SK-N-SH (cell line): ENCODE measurements around the gene SP3. TPM values are rescaled to one million over a fixed set of nuclear protein-coding genes. Genes with fewer than 3 reads are reported as not detected.

Experiments used
- CTCF ChIA-PET: fragments of 300-600, 350-600 bp; formaldehyde crosslinking; extraction: SDS; loops from one replicate; lab custom pipeline; 2021; lab: Yijun Ruan, JAX
- POLR2A ChIA-PET: fragments of 350-600 bp; sonication (Branson Sonifier 250); formaldehyde crosslinking; extraction: SDS; loops from one replicate; lab custom pipeline; 2020; ENCODE audit warnings: antibody characterized with exemption, inconsistent platforms; lab: Yijun Ruan, JAX
- DNase-seq: peaks from one replicate; pipeline ENCODE4 v3.0.0; 2012
- H2AFZ ChIP-seq: fragments of 200-600 bp; sonication (generic); 2 replicates; pipeline ENCODE4 v1.8.1; 2016; ENCODE audit warnings: antibody characterized with exemption, mild to moderate bottlenecking, low read depth
- H3F3A ChIP-seq: fragments of 200-600 bp; sonication (generic); replicated peaks from 2 replicates; pipeline ENCODE3; 2016; ENCODE audit warnings: antibody characterized with exemption, mild to moderate bottlenecking; ENCODE audit not compliant: insufficient read depth
- H3K27ac ChIP-seq, 2 experiments: fragments of 200-500 bp in 1 of 2; fragments of 200-600 bp in 1 of 2; sonication (Bioruptor generic) in 1 of 2; sonication (generic), shearing (Covaris generic) in 1 of 2; 2 replicates each; pipeline versions ENCODE4 v1.5.1 to v1.6.1; 2014 to 2016; ENCODE audit warnings: low read depth in 2 of 2, inconsistent platforms in 1 of 2, low read length in 1 of 2, mild to moderate bottlenecking in 1 of 2, mixed read lengths in 1 of 2
- H3K27me3 ChIP-seq: fragments of 200-600 bp; sonication (generic), shearing (Covaris generic); 2 replicates; pipeline ENCODE4 v1.6.1; 2016; ENCODE audit warnings: mixed run types; ENCODE audit not compliant: insufficient read depth
- H3K36me3 ChIP-seq, 2 experiments: fragments of 200-500 bp in 1 of 2; fragments of 200-600 bp in 1 of 2; sonication (Bioruptor generic) in 1 of 2; sonication (generic) in 1 of 2; replicated peaks in 1 of 2; 2 replicates each; pipeline versions ENCODE3 to v1.5.1; 2014 to 2016; ENCODE audit warnings: low read length in 1 of 2, mild to moderate bottlenecking in 1 of 2; ENCODE audit not compliant: insufficient read depth in 2 of 2, control insufficient read depth in 1 of 2
- H3K4me1 ChIP-seq, 2 experiments: fragments of 200-500 bp in 1 of 2; fragments of 200-600 bp in 1 of 2; sonication (Bioruptor generic) in 1 of 2; sonication (generic), shearing (Covaris generic) in 1 of 2; 2 replicates each; pipeline versions ENCODE4 v1.5.1 to v1.6.1; 2014 to 2016; ENCODE audit warnings: low read depth in 1 of 2, low read length in 1 of 2, mixed run types in 1 of 2; ENCODE audit not compliant: insufficient read depth in 2 of 2, control insufficient read depth in 1 of 2
- H3K4me2 ChIP-seq: fragments of 200-600 bp; sonication (generic), shearing (Covaris generic); 2 replicates; pipeline ENCODE4 v1.6.1; 2017; ENCODE audit warnings: mixed run types
- H3K4me3 ChIP-seq, 2 experiments: fragments of 200-500 bp in 1 of 2; fragments of 200-600 bp in 1 of 2; sonication (Bioruptor generic) in 1 of 2; sonication (generic), shearing (Covaris generic) in 1 of 2; 2 replicates each; pipeline versions ENCODE4 v1.5.1 to v1.8.1; 2014 to 2016; ENCODE audit warnings: low read depth in 2 of 2, inconsistent platforms in 1 of 2, low read length in 1 of 2, mild to moderate bottlenecking in 1 of 2, mixed read lengths in 1 of 2, moderate library complexity in 1 of 2
- H3K79me2 ChIP-seq: fragments of 200-600 bp; sonication (generic); 2 replicates; pipeline ENCODE4 v1.8.1; 2017; ENCODE audit warnings: mild to moderate bottlenecking; ENCODE audit not compliant: insufficient read depth
- H3K9ac ChIP-seq: fragments of 200-600 bp; sonication (generic); 2 replicates; pipeline ENCODE4 v1.6.1; 2017; ENCODE audit warnings: mixed run types
- H3K9me2 ChIP-seq: fragments of 200-600 bp; sonication (generic); 2 replicates; pipeline ENCODE4 v1.6.1; 2017; ENCODE audit warnings: mixed run types
- H3K9me3 ChIP-seq: fragments of 200-600 bp; sonication (generic); 2 replicates; pipeline ENCODE4 v1.6.1; 2017; ENCODE audit warnings: mixed run types, mild to moderate bottlenecking, moderate library complexity
- H4K20me1 ChIP-seq: fragments of 200-600 bp; sonication (generic); 2 replicates; pipeline ENCODE4 v1.6.1; 2017; ENCODE audit warnings: mild to moderate bottlenecking, mixed run types; ENCODE audit not compliant: insufficient read depth
- FOSL2 ChIP-seq: IDR thresholded peaks from 2 replicates; pipeline ENCODE4 v1.4.0; 2012; ENCODE audit warnings: low read depth, mild to moderate bottlenecking, moderate library complexity, borderline replicate concordance
- FOXJ3 ChIP-seq: sonication (generic); formaldehyde crosslinking; IDR thresholded peaks from 2 replicates; pipeline ENCODE4 v1.5.1; 2020; ENCODE audit warnings: mild to moderate bottlenecking, missing genetic modification reagents
- FOXM1 ChIP-seq: IDR thresholded peaks from 2 replicates; pipeline ENCODE4 v1.4.0; 2012; ENCODE audit warnings: low read depth, mild to moderate bottlenecking
- MEF2A ChIP-seq: IDR thresholded peaks from 2 replicates; pipeline ENCODE4 v1.4.0; 2012; ENCODE audit warnings: low read depth, borderline replicate concordance
- NFIC ChIP-seq: IDR thresholded peaks from 2 replicates; pipeline ENCODE4 v1.4.0; 2012; ENCODE audit warnings: borderline replicate concordance
- RFX5 ChIP-seq: IDR thresholded peaks from 2 replicates; pipeline ENCODE4 v1.6.1; 2012; ENCODE audit warnings: mild to moderate bottlenecking, improper control_type of control experiment, low read length
- SIN3A ChIP-seq: IDR thresholded peaks from 2 replicates; pipeline ENCODE4 v1.6.1; 2012; ENCODE audit warnings: low read depth, mild to moderate bottlenecking, low read length, moderate library complexity, borderline replicate concordance
- TCF12 ChIP-seq: IDR thresholded peaks from 2 replicates; pipeline ENCODE4 v1.4.0; 2012
- TEAD4 ChIP-seq: IDR thresholded peaks from 2 replicates; pipeline ENCODE4 v1.4.0; 2012; ENCODE audit warnings: mild to moderate bottlenecking, borderline replicate concordance; ENCODE audit not compliant: insufficient read depth
- WGBS: methylation state at CpG from one replicate; pipeline ENCODE4 v1.1.6; 2017; ENCODE audit warnings: low lambda C conversion rate; 5-methylcytosine and 5-hydroxymethylcytosine counted together
- polyA plus RNA-seq, 3 experiments: library from polyadenylated mRNA; depleted of rRNA; stranded (reverse); fragments of >200 nt; gene quantifications; 2 replicates each; pipeline ENCODE4 v1.2.3, GENCODE V29; 2012
- TF ChIP-seq, protein P1 (sequence below): fragments of 200-600 bp; sonication (generic); IDR thresholded peaks from 2 replicates; pipeline ENCODE4 v1.6.1; 2017; ENCODE audit warnings: antibody characterized with exemption, mild to moderate bottlenecking, moderate library complexity
- TF ChIP-seq, protein P2 (sequence below): IDR thresholded peaks from 2 replicates; pipeline ENCODE4; 2012
- TF ChIP-seq, protein P3 (sequence below): IDR thresholded peaks from 2 replicates; pipeline ENCODE4 v1.6.1; 2012; ENCODE audit warnings: mild to moderate bottlenecking, low read depth, low read length, moderate library complexity
- TF ChIP-seq, protein P4 (sequence below): IDR thresholded peaks from 2 replicates; pipeline ENCODE4 v1.4.0; 2012; ENCODE audit warnings: low read depth
- TF ChIP-seq, protein P5 (sequence below): IDR thresholded peaks from 2 replicates; pipeline ENCODE4 v1.4.0; 2012; ENCODE audit warnings: low read depth, borderline replicate concordance

The SP3 gene
- polyA plus RNA-seq, 1 of the 3 experiments (the other 2 are of a cell fraction) = 23.1 TPM

DNA sequence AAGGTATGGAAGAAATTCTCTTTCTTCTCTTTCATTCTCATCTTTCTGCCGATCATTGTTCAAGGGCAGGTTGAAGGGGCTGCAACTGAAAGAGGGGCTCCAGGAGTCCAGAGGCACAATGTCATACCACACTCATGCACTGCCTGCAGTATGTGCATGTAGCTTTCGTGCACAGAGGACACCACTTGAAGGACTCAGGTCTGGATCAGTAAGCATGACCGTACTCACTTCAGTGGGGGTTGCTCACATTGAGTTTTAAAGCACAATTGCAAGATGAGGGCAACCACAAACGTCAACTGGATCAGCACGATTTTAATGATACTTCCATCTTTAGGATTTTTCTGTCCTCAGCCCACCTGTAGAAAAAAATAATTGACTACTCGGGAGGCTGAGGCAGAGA lies 84.6 kb downstream of the SP3 start (continued):
- TF ChIP-seq, protein P1, sequence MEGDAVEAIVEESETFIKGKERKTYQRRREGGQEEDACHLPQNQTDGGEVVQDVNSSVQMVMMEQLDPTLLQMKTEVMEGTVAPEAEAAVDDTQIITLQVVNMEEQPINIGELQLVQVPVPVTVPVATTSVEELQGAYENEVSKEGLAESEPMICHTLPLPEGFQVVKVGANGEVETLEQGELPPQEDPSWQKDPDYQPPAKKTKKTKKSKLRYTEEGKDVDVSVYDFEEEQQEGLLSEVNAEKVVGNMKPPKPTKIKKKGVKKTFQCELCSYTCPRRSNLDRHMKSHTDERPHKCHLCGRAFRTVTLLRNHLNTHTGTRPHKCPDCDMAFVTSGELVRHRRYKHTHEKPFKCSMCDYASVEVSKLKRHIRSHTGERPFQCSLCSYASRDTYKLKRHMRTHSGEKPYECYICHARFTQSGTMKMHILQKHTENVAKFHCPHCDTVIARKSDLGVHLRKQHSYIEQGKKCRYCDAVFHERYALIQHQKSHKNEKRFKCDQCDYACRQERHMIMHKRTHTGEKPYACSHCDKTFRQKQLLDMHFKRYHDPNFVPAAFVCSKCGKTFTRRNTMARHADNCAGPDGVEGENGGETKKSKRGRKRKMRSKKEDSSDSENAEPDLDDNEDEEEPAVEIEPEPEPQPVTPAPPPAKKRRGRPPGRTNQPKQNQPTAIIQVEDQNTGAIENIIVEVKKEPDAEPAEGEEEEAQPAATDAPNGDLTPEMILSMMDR = no peak
- TF ChIP-seq FOXJ3 (CRISPR knock-in tag) (no peak), TEAD4 (no peak), TCF12 (no peak), FOXM1 (no peak), FOSL2 (no peak), NFIC (no peak)
- TF ChIP-seq, protein P2, sequence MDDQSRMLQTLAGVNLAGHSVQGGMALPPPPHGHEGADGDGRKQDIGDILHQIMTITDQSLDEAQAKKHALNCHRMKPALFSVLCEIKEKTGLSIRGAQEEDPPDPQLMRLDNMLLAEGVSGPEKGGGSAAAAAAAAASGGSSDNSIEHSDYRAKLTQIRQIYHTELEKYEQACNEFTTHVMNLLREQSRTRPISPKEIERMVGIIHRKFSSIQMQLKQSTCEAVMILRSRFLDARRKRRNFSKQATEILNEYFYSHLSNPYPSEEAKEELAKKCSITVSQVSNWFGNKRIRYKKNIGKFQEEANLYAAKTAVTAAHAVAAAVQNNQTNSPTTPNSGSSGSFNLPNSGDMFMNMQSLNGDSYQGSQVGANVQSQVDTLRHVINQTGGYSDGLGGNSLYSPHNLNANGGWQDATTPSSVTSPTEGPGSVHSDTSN = no peak

DNA sequence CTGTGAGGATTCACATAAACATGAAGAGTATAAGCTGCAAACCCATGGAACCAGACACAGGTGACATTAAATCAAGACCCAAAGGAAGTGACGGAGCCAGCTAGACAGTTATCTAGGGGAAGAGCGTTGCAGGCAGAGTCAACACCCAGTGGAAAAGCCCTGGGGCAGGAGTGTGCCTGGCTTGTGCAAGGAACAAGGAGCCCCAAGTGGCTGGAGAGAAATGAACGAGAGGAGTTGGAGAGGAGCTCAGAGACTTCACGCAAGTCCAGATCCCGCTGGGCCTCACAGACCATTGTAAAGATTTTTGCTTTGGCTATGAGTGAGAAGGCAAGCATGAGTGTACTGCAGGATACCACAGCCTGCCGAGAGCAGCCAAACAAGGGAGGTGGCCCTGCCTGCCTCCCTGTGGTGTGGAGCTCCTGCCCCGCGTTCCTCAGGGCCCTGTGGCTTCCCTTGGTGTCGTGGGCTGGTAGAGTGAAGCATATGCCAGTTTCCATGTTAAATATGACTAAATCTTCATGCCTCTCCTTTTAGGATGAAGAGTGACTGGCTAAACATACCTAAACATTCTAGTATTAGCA lies 88.2 kb downstream of the SP3 start:
- CTCF ChIA-PET = interaction anchor here (0.7 to 1.4 kb wide), 2 partner anchors 9 to 19 kb away, joined by 3 read pairs; no protein-coding TSS in a partner anchor

DNA sequence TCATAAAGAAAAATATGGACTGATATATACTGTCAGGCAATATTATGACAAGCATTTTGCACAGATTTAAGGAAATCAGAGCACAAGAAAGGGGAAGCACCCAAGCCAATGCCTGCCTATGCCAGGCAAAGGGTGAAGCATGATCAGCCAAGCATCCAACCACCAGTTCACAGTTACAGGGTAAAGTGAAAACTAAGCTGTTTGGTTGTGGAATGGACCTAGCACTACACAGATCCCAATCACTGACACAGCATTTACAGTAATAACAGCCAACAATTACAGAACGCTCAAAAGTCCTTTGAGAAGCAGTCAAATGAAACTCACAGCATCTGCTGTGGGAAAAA lies 90.3 kb downstream of the SP3 start:
- Histone ChIP-seq H4K20me1 (no peaks in the 10 kb centered on the region), H3K9me3 (no peaks in the 10 kb centered on the region), H3K27me3 (no peaks in the 10 kb centered on the region; the same call in 1 of the 2 replicates)
- POLR2A ChIA-PET = no interaction called here
- TF ChIP-seq, protein P3, sequence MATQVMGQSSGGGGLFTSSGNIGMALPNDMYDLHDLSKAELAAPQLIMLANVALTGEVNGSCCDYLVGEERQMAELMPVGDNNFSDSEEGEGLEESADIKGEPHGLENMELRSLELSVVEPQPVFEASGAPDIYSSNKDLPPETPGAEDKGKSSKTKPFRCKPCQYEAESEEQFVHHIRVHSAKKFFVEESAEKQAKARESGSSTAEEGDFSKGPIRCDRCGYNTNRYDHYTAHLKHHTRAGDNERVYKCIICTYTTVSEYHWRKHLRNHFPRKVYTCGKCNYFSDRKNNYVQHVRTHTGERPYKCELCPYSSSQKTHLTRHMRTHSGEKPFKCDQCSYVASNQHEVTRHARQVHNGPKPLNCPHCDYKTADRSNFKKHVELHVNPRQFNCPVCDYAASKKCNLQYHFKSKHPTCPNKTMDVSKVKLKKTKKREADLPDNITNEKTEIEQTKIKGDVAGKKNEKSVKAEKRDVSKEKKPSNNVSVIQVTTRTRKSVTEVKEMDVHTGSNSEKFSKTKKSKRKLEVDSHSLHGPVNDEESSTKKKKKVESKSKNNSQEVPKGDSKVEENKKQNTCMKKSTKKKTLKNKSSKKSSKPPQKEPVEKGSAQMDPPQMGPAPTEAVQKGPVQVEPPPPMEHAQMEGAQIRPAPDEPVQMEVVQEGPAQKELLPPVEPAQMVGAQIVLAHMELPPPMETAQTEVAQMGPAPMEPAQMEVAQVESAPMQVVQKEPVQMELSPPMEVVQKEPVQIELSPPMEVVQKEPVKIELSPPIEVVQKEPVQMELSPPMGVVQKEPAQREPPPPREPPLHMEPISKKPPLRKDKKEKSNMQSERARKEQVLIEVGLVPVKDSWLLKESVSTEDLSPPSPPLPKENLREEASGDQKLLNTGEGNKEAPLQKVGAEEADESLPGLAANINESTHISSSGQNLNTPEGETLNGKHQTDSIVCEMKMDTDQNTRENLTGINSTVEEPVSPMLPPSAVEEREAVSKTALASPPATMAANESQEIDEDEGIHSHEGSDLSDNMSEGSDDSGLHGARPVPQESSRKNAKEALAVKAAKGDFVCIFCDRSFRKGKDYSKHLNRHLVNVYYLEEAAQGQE = no peak
- no peak for TF ChIP-seq TEAD4
- TF ChIP-seq, protein P4, sequence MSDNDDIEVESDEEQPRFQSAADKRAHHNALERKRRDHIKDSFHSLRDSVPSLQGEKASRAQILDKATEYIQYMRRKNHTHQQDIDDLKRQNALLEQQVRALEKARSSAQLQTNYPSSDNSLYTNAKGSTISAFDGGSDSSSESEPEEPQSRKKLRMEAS = no peak
- TF ChIP-seq RFX5 = no peak
- TF ChIP-seq, protein P5, sequence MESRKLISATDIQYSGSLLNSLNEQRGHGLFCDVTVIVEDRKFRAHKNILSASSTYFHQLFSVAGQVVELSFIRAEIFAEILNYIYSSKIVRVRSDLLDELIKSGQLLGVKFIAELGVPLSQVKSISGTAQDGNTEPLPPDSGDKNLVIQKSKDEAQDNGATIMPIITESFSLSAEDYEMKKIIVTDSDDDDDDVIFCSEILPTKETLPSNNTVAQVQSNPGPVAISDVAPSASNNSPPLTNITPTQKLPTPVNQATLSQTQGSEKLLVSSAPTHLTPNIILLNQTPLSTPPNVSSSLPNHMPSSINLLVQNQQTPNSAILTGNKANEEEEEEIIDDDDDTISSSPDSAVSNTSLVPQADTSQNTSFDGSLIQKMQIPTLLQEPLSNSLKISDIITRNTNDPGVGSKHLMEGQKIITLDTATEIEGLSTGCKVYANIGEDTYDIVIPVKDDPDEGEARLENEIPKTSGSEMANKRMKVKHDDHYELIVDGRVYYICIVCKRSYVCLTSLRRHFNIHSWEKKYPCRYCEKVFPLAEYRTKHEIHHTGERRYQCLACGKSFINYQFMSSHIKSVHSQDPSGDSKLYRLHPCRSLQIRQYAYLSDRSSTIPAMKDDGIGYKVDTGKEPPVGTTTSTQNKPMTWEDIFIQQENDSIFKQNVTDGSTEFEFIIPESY = no peak
- TF ChIP-seq MEF2A = no peak
- TF ChIP-seq, protein P2 = no peak
- TF ChIP-seq, all 33 proteins: peak for 0
- 80% methylated on average over 1 of the region's 1 CpG for WGBS
- Histone ChIP-seq H2AFZ (no peak overlapping the region), H3K27ac (no peak overlapping the region), H3K9me2 (no peaks in the 10 kb centered on the region), H3K4me3 (no peak overlapping the region), H3F3A (no peaks in the 10 kb centered on the region), H3K4me1 (peaks cover 0 to 5% of the 10 kb centered on the region in 2 experiments; a peak in 2 of 4 replicates), H3K9ac (no peak overlapping the region), H3K79me2 (no peaks in the 10 kb centered on the region), H3K36me3 (no peaks in the 10 kb centered on the region), H3K4me2 (no peak overlapping the region)
- CTCF ChIA-PET = interaction anchor here (0.9 to 1.3 kb wide), 2 partner anchors 9 to 847 kb away, joined by 3 to 5 read pairs; no protein-coding TSS in a partner anchor
- DNase-seq = no peak

More for the DNA sequence above, 88.2 kb downstream of the SP3 start:
- no peak for DNase-seq
- Histone ChIP-seq H4K20me1 (no peaks in the 10 kb centered on the region), H3K4me2 (no peak overlapping the region), H3K4me3 (no peak overlapping the region), H3K4me1 (peaks cover 0 to 6% of the 10 kb centered on the region in 2 experiments; a peak in 1 of 4 replicates), H3K36me3 (no peaks in the 10 kb centered on the region), H3F3A (no peaks in the 10 kb centered on the region), H3K27ac (no peak overlapping the region), H3K9ac (no peak overlapping the region), H3K9me3 (no peaks in the 10 kb centered on the region), H2AFZ (no peak overlapping the region), H3K27me3 (no peaks in the 10 kb centered on the region; the same call in 1 of the 2 replicates), H3K9me2 (no peaks in the 10 kb centered on the region), H3K79me2 (no peaks in the 10 kb centered on the region)
- no peak for TF ChIP-seq SIN3A
- 82% methylated on average over 9 of the region's 9 CpGs for WGBS
- POLR2A ChIA-PET = interaction anchor here (0.7 kb wide), 1 partner anchor 10 kb away, joined by 3 read pairs; no protein-coding TSS in a partner anchor
